Ishikawa (cell line): ENCODE measurements around the gene NRXN3.

Experiments used
- CEBPB ChIP-seq: IDR thresholded peaks from 2 replicates; pipeline ENCODE4 v1.6.1; 2012
- CREB1 ChIP-seq: IDR thresholded peaks from 2 replicates; pipeline ENCODE4 v1.6.1; 2012; ENCODE audit warnings: low read depth
- EGR1 ChIP-seq: IDR thresholded peaks from 2 replicates; pipeline ENCODE4 v1.6.1; 2012
- EP300 ChIP-seq: IDR thresholded peaks from 2 replicates; pipeline ENCODE4 v1.6.1; 2012; ENCODE audit warnings: borderline replicate concordance
- FOXM1 ChIP-seq: IDR thresholded peaks from 2 replicates; pipeline ENCODE4 v1.6.1; 2012; ENCODE audit warnings: low read depth, borderline replicate concordance
- MAX ChIP-seq: IDR thresholded peaks from 2 replicates; pipeline ENCODE4 v1.6.1; 2012
- NFIC ChIP-seq: IDR thresholded peaks from 2 replicates; pipeline ENCODE4 v1.6.1; 2012
- RAD21 ChIP-seq: IDR thresholded peaks from 2 replicates; pipeline ENCODE4 v1.6.1; 2012; ENCODE audit warnings: low read depth
- REST ChIP-seq: IDR thresholded peaks from 2 replicates; pipeline ENCODE4 v1.6.1; 2012; ENCODE audit warnings: low read depth, mild to moderate bottlenecking
- TAF1 ChIP-seq: IDR thresholded peaks from 2 replicates; pipeline ENCODE4 v1.6.1; 2012; ENCODE audit warnings: low read depth, mild to moderate bottlenecking
- TCF12 ChIP-seq: IDR thresholded peaks from 2 replicates; pipeline ENCODE4 v1.6.1; 2012; ENCODE audit warnings: low read depth
- TEAD4 ChIP-seq: IDR thresholded peaks from 2 replicates; pipeline ENCODE4 v1.6.1; 2012
- USF1 ChIP-seq: IDR thresholded peaks from 2 replicates; pipeline ENCODE4 v1.6.1; 2012
- YY1 ChIP-seq: IDR thresholded peaks from 2 replicates; pipeline ENCODE4 v1.6.1; 2012; ENCODE audit warnings: low read depth
- ZBTB7A ChIP-seq: IDR thresholded peaks from 2 replicates; pipeline ENCODE4 v1.6.1; 2012; ENCODE audit warnings: low read depth

The NRXN3 gene

GRCh38 chr14:79373451-79373850, 1203.3 kb downstream of the NRXN3 start:
- no peak for TF ChIP-seq TEAD4
- no peak for TF ChIP-seq TCF12
- no peak for TF ChIP-seq NFIC
- no peak for TF ChIP-seq CEBPB
- TF ChIP-seq MAX: no peak
- TF ChIP-seq USF1: no peak
- TF ChIP-seq EGR1: no peak
- TF ChIP-seq YY1: no peak
- TF ChIP-seq REST: no peak
- no peak for TF ChIP-seq ZBTB7A
- TF ChIP-seq FOXM1: no peak
- TF ChIP-seq RAD21: no peak

GRCh38 chr14:79375356-79375755, 1205.2 kb downstream of the NRXN3 start:
- TF ChIP-seq YY1 (no peak), REST (no peak), CREB1 (no peak), TAF1 (no peak), USF1 (no peak), RAD21 (no peak), NFIC (no peak), EP300 (no peak), TCF12 (no peak), CEBPB (no peak), MAX (no peak), ZBTB7A (no peak), EGR1 (no peak), TEAD4 (no peak), FOXM1 (no peak)

GRCh38 chr14:79376557-79376956, 1206.4 kb downstream of the NRXN3 start:
- TF ChIP-seq ZBTB7A (no peak), REST (no peak; the same call in 1 of the 2 replicates), CREB1 (no peak)

- no peak for TF ChIP-seq NFIC
- no peak for TF ChIP-seq USF1
- no peak for TF ChIP-seq EP300
- no peak for TF ChIP-seq EGR1
- no peak for TF ChIP-seq MAX
- TF ChIP-seq REST: no peak
- no peak for TF ChIP-seq TCF12
- no peak for TF ChIP-seq ZBTB7A
- TF ChIP-seq CEBPB: no peak
- no peak for TF ChIP-seq TEAD4
- no peak for TF ChIP-seq CREB1
These were observed 1207.8 kb downstream of the NRXN3 start for GRCh38 chr14:79378020-79378419.
